ENCODE results near the gene INPP5J.

The INPP5J gene

DNA sequence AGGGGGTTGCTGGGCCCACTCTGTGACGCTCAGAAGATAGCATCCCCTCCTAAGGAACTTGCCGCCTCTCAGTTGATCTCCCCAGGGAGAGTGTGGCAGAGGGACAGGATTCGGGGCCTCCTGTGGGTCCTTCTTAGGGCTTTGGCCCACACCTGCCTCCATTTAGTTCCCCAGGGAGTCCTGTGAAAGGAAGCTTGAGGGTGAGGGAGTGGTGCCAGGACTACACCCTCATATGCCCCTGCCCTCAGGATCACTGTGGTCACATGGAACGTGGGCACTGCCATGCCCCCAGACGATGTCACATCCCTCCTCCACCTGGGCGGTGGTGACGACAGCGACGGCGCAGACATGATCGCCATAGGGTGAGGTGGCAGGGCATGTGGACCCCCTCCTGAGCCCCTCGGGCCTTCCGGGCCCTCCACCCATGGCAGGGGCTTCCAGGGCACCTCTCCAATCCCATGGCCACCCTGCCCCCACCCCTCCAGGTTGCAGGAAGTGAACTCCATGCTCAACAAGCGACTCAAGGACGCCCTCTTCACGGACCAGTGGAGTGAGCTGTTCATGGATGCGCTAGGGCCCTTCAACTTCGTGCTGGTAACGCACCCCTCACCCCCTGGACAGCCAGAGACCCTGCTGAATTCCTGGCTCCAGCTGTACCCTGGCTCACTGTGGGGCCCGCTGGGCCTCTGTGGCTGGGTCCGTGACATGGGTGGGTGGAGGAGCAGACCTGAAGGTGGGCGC lies 3.5 kb downstream of the INPP5J start:
- DNase-seq: no peak

DNA sequence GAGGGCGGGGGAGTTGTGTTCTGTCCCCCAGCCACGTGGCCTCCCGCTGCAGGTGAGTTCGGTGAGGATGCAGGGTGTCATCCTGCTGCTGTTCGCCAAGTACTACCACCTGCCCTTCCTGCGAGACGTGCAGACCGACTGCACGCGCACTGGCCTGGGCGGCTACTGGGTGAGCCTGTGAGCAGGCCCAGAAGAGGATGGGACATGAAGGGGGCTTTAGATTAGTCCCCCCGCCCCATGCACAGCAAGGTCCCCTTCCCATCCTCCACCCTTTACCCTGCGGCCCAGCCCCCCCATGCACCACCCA lies 4.1 kb downstream of the INPP5J start:
- no peak for DNase-seq

DNA sequence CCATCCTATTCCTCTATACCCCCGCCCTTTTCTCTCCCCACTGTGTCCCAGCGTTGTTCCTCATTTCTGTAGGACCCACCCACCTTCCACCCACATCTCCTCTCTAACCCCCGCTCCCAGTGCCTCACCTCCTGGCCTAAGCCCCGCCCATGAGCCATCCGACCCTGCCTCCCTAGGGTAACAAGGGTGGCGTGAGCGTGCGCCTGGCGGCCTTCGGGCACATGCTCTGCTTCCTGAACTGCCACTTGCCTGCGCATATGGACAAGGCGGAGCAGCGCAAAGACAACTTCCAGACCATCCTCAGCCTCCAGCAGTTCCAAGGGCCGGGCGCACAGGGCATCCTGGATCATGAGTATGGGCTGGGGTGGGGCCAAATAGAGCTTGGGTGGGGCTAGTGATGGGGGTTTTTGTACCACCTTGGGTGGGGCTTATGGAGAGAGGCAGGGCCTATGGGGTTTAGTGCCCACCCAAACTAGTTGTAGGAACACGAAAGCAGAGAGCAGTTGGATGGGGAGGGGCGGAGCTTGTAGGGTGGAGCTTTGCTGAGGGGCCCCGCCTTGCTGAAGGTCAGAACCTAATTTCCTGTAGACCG lies 4.5 kb downstream of the INPP5J start:
- no peak for DNase-seq

DNA sequence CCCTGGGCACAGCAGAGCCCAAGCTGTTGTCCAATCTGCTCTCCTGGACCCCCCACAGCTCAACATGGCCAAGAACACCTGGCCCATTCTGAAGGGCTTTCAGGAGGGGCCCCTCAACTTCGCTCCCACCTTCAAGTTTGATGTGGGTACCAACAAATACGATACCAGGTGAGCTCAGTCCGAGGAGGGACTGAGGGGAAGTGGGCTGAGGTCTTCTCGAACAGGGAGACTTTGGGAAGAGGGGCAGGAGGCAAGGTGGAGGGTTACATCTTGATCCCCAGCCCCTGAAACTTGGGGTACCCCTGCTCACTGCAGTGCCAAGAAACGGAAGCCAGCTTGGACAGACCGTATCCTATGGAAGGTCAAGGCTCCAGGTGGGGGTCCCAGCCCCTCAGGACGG lies 5.4 kb downstream of the INPP5J start:
- DNase-seq: no peak

DNA sequence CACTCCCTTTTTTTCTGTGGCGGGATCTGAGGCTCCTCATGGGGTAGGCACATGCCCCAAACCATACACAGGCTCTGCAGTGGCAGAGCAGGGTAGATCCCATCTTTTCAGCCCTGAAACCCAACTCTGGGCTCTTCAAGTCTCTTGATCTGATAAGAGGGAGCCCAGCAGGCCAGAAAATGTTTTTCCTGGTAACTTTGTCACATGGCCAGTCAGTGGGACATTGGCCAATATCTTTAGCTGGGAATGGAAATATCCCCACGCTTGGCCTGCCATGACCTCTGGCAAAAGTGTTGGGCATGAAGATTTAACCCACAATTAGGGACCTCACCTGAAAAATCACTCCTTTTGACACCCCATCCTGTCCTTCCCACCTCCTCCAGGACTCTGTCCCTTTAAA lies 8.1 kb downstream of the INPP5J start:
- no peak for DNase-seq

DNA sequence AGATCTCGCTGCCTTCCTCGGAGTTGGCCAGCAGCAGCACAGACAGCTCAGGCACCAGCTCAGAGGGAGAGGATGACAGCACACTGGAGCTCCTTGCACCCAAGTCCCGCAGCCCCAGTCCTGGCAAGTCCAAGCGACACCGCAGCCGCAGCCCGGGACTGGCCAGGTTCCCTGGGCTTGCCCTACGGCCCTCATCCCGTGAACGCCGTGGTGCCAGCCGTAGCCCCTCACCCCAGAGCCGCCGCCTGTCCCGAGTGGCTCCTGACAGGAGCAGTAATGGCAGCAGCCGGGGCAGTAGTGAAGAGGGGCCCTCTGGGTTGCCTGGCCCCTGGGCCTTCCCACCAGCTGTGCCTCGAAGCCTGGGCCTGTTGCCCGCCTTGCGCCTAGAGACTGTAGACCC lies 11.1 kb downstream of the INPP5J start:
- no peak for DNase-seq

DNA sequence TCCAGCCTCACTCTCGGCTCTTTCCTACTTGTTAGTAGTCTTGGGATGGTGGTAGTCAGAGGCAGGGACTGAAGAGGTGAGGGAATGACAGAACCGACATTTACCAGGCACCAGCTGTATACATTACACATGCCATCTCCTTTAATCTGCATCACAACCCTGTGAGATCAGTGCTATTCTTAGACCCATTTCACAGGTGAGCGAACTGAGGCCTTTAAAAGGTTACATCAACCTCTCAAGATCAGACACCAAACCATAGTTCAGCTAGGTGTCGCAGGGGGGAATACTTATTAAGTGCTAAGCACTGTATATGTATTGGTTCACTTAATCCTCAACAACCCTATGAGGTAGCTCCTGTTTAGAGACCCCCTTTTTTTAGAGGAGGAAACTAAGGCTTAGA lies 11.9 kb downstream of the INPP5J start:
- DNase-seq: no peak

DNA sequence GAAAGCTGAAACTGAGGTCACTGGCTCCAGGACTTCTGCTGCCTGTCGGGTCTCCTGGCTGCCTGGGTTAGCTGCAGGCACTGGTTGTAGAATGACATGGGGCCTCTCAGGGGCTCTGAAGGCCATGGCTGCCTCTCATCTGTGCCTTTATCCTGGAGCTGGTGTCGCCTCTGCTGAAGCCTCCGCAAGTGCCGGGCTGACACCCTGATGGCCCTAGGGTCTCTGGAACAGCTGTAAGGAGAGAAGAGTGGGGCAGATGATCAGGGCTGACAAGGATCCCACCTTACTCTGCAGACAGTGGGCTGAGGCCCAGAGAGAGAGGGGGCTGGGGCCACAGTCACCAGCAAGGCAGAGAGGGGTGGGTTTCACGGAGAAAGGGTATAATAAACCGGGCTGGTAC lies 12.9 kb downstream of the INPP5J start:
- no peak for DNase-seq

DNA sequence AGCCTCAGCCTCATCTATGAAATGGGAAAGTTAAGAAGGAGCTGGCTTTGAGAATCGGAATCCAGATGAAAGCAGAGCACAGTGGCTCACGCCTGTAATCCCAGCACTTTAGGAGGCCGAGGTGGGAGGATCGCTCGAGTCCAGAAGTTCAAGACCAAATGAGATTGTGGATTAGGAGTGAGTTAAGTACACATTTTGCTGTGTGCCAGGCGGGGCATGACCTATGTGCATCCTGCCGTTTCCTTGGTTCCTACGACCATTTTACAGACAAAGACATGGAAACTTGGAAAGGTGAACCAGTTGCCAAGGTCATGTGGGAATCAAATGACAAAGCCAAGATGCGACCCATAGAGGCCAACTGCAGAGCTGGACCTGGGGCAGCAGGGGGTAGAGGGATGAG lies 13.4 kb downstream of the INPP5J start:
- no peak for DNase-seq

DNA sequence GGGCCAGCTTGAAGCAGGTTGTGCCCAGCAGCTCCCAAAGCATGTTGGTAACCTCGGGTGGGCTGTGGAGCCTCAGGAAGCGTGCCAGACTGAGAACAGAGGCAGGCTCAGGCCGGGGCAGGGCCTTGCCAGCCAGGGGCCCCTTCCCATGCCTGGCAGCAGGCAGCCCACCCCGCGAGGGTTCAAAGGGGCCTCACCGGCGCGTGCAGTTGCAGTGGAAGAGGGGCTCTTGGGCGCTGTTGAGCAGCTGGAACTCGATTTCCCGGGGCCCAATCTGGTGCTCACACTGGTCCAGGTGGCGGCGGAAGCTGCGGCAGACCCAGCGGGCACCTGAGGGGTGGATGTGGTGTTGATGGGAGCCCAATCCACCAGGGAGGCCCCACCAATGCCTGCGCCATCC lies 13.9 kb downstream of the INPP5J start:
- DNase-seq: no peak

DNA sequence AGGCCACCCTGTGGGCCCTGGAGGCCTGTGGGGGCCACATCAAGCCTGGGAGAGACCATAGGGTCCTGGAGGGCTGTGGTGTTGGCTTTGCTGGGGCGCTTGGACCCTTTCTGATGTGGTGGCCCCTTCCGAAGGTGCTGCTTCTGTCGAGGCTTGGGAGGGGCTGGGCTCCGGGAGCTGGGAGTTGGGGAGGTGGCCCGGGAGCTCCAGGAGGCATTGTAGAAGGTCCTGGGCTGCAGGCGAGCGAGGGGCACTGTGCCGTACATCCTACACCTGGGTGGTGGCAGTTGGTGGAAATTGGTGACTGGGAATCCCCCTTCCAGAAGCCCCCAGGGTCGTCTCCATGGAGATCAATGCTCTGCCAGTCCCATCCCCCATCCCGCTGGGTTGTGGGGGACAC lies 15.0 kb downstream of the INPP5J start:
- no peak for DNase-seq

DNA sequence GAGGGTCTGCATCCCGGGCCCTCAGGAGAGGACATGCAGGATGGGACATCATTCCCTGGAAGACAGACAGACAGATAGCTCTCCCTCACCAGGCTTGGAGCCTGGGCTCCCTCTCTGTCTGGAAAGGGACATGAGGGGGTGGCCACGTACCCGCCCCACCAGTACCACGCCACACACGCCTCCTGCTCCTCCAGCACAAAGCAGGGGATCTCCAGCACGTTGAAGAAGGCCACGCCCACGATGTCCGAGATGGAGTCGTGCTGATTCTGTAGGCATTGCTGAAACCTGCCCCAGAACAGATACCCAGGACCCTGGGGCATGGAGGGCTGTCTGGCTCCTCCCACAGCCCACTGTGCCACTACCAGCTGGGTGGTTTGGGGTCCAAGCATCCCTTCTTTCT lies 15.4 kb downstream of the INPP5J start:
- no peak for DNase-seq

DNA sequence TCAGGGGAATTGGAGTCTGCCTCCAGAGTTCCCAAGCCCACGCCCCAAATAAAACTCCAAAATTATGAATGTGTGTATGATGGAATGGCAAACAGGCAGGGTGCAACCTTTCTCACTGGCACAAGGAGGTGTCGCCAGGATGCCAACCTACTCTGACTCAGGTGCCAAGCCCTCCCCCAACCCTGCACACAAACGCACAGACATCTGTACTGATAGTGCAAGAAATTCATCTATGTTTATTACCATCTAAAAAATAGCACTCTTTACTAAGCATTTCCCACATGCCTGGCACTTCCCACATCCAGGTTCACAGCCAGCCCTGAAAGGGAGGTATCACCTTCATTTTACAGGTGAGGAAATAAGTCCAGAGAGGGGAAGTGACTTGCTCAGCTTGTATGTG lies 16.3 kb downstream of the INPP5J start:
- DNase-seq: no peak

DNA sequence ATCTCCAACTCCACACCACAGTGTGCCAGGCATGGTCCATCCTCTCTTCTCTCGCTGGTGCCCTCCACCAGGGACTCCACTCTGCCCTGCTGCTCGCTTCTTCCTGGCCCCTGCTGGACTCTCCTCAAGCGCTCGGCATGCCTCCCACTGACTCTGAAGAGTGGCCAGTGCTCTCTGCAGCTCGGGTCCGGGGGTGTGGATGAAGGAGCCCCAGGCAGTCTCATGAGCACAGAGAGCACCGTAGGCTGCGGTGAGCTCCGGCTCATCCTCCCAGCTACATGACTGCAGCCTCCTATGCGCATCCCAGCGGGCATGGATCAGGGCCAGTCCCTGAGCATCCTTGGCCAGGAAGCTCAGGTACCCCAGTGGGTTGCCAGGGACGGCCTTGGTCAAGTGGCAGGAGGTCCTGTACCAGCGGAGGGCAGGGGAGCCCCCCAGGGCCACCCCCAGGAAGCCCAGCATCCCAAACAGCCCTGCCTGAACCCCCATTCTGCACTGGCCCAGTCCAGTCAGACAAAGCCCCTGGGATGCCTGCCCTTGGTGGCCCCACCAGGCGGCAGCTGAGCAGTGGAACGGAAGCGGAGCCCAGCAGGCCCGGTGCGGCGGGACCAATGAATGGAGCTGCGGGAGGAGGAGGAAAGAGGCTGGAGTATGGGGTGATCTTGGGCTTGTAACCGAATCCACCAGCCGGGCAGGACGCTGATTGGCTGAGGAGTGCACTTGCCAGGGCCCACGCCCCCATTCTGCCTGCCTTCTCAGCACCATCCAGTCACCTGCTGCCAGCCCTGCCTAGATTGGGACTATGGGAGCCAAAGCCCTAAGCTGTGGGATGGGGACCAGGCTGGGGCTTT lies 17.3 kb downstream of the INPP5J start, which contains the start of gene PLA2G3:
Gene PLA2G3 (minus strand): TSS at position 643 of the 851 bp plus-strand sequence. CDS start 154 bp downstream, at position 489.
- no peak for DNase-seq

DNA sequence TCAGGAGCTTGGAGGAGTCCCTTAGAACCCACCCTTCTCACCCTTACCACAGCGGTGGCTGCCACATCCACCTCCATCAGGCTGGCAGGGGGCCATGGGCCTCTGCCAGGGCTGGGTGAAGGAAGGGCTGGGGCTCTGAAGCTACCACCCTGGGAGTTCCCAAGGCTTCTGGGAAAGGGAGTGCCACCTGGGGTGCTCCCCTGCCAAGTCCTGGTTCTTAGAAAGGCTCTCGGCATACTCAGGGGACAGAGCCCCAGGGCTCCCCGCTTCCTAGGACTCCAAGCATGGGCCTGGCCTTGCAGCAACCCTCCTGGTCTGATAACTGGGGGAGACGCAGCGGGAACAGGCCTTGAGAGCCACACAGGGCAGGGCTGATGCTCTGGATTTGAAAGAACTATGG lies 18.0 kb downstream of the INPP5J start:
- no peak for DNase-seq

DNA sequence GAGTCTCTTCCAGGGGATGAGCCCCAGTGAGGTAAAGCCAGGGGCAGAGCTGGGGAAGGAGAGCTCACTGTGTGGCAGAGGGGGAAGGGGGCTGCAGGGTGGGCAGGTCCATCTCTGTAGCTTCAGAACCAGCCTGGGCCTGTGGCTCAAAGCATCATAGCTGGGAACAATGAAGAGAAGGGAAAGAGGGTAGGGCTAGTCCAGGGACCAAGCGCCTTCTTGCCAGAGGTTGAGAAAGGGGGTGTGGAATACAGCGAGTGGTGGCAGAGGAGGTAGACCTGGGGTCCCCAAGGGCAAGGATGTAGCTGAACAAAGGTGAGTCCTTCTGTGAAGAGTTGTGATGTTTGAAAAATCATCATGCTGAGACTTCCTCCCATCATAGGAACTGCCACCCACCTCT lies 18.8 kb downstream of the INPP5J start:
- no peak for DNase-seq

DNA sequence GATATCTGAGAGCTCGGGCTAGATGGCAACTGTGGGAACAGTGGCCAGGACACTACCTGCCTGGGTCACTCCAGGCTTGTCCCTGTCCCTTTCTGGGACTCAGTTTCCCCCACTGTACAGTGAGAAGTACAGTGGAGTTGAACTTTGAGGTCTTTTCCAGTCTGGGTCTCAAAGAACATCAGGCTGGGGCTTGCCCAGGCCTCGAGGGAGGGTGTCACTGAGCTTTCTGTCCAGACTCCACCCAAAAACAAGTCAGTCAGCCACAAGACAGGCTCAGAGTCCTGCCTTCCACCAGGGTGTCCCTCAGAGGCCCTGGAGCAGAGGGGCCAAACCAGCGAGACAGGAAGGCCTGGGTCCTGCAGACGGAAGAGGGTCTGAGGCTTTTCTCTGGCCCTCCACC lies 19.5 kb downstream of the INPP5J start:
- DNase-seq: no peak

DNA sequence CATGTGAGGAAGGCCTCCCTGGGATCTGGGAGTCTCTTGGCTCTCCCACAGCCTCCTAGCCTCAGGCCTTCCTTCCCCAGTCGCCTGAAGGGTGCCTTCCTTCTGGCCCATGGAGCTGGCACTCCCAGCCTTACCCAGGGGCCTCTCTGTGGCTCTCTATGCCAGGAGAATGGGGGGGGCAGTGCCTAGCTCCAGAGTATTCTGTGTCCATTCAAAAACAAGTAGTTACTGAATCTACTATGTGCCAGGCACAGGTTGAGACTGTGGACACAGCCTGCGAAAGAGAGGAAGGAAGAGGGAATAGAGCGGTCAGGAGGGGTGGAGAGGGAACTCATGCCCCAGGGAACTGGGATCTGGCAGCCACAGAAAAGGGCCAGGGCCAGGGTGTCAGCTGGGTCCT lies 20.3 kb downstream of the INPP5J start:
- no peak for DNase-seq

DNA sequence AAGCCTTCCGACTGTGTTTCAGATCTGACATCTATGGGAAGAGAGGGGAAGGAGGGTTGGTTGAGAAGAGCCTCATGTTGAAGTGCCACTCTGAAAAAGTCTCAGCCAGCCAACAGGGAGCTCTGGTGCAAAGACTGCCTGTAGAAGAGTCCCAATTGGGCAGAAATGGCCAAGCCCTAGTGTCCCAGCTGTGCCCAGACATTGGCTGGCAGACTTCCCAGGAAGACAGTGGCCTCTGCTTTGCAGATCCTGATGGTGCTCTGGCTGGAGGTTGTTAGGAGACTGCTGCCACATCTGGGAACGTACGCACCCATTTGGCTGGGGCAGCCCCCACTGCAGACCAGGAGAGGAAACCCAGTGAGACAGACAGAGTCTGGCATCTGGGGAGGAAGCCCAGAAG lies 20.8 kb downstream of the INPP5J start:
- no peak for DNase-seq

DNA sequence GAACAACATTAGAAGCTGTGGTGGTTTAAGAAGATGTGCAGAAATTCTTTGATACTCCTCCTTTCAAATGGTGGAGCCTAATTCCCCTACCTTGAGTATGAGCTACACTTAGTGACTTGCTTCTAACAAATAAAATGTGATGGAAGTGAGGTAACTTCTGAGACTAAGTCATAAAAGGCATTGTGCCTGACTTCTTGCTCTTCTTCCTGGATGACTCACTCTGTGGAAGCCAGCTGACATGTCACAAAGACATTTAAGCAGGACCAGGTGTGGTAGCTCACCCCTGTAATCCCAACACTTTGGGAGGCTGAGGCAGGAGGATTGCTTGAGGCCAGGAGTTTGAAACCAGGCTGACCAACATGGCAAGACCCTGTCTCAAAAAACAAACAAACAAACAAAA lies 21.5 kb downstream of the INPP5J start:
- no peak for DNase-seq

DNA sequence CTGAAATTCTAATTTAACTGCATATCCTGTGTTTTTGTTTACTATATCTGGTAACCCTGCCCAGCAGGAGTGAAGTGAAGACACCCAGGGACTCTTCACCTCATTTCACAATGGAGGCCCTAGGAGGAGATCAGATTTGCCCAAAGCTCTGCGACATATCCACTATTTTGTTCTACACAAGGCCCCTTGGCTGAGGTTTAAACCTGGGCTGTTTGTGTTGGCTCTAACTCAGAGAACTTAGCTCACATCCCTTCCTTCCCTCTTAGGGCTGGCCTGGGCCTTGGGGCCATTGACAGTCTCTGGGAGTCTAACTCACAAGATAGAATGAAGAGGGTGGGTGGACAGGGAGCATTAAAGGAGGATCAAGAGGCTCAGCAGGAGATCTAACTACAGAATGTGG lies 25.7 kb downstream of the INPP5J start:
- DNase-seq: no peak

DNA sequence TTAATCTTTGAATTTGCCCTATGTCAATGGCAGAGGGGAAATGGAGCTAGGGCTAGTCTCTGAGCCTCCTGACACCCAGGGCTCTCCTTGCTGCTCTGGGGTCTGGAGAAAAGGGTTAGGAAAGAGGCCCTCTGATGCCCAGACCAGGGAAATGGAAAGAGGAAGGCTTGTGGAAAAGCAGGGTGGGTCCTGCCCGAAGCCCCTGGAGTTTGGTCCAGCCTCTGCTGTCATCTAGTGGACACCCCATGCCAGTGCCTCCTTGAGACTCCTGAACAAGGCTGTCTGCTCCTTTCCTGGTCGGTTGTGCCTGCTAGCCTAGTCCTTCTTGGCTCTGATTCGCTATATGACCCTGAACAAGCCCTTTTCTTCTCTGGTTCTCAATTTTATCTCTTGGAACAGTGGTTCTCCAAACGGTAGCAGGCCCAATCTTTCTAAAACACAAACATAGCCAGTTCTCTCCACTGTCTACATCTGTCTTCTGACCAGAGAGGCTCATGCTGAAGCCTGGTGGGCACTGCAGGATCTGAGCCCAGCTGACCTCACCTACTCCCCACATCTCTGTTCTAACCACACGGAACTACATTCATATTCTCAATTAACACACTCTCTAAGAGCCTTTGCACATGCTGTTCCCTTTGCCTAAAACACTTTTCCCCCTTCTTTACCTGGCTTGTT lies 26.3 kb downstream of the INPP5J start:
- peak; percentile 33 for DNase-seq

DNA sequence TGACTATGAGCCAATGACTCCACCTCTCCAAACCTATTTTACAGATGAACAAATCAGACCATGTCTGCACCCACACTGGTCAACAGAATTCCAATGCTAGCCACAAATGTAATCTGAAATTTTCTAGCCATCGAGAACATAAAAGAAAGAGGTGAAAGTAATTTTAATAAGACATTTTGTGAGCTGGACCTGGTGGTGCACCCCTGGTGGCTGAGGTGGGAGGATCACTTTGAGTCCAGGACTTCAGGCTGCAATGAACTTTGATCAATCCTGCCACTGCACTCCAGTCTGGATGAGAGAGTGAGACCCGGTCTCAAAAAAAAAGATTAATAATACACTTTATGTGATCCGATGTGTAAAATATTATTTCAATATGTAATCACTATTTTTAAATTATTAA lies 27.8 kb downstream of the INPP5J start:
- DNase-seq: no peak

DNA sequence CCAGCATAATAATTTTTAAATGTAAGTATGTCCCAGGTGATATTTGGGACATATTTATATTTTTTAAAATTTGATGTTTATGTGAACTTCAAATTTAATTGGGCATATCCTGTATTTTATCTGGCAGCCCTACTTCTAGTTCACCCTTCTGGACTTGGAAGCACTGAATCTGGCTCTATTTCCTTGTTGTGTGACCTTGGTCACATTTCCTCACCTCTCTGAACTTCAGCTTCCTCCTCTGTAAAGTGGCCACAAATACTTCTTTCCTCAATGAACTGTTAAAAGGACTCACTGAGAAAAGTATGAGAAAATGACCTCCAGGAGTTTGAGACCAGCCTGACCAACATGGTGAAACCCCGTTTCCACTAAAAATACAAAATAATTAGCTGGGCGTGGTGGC lies 29.1 kb downstream of the INPP5J start:
- DNase-seq: no peak
